SK-N-SH (cell line): ENCODE data around the gene LCE1C. TPM values are rescaled to one million over a fixed set of nuclear protein-coding genes. Genes with fewer than 3 reads are reported as not detected.

ENCODE experiments used
- CTCF ChIA-PET: fragments of 300-600, 350-600 bp; formaldehyde crosslinking; extraction: SDS; loops from one replicate; lab custom pipeline; 2021; lab: Yijun Ruan, JAX
- POLR2A ChIA-PET: fragments of 350-600 bp; sonication (Branson Sonifier 250); formaldehyde crosslinking; extraction: SDS; loops from one replicate; lab custom pipeline; 2020; ENCODE audit warnings: antibody characterized with exemption, inconsistent platforms; lab: Yijun Ruan, JAX
- DNase-seq: peaks from one replicate; pipeline ENCODE4 v3.0.0; 2012
- H2AFZ ChIP-seq: fragments of 200-600 bp; sonication (generic); 2 replicates; pipeline ENCODE4 v1.8.1; 2016; ENCODE audit warnings: antibody characterized with exemption, mild to moderate bottlenecking, low read depth
- H3F3A ChIP-seq: fragments of 200-600 bp; sonication (generic); replicated peaks from 2 replicates; pipeline ENCODE3; 2016; ENCODE audit warnings: antibody characterized with exemption, mild to moderate bottlenecking; ENCODE audit not compliant: insufficient read depth
- H3K27ac ChIP-seq, 2 experiments: fragments of 200-500 bp in 1 of 2; fragments of 200-600 bp in 1 of 2; sonication (Bioruptor generic) in 1 of 2; sonication (generic), shearing (Covaris generic) in 1 of 2; 2 replicates each; pipeline versions ENCODE4 v1.5.1 to v1.6.1; 2014 to 2016; ENCODE audit warnings: low read depth in 2 of 2, inconsistent platforms in 1 of 2, low read length in 1 of 2, mild to moderate bottlenecking in 1 of 2, mixed read lengths in 1 of 2
- H3K27me3 ChIP-seq: fragments of 200-600 bp; sonication (generic), shearing (Covaris generic); 2 replicates; pipeline ENCODE4 v1.6.1; 2016; ENCODE audit warnings: mixed run types; ENCODE audit not compliant: insufficient read depth
- H3K36me3 ChIP-seq, 2 experiments: fragments of 200-500 bp in 1 of 2; fragments of 200-600 bp in 1 of 2; sonication (Bioruptor generic) in 1 of 2; sonication (generic) in 1 of 2; replicated peaks in 1 of 2; 2 replicates each; pipeline versions ENCODE3 to v1.5.1; 2014 to 2016; ENCODE audit warnings: low read length in 1 of 2, mild to moderate bottlenecking in 1 of 2; ENCODE audit not compliant: insufficient read depth in 2 of 2, control insufficient read depth in 1 of 2
- H3K4me1 ChIP-seq, 2 experiments: fragments of 200-500 bp in 1 of 2; fragments of 200-600 bp in 1 of 2; sonication (Bioruptor generic) in 1 of 2; sonication (generic), shearing (Covaris generic) in 1 of 2; 2 replicates each; pipeline versions ENCODE4 v1.5.1 to v1.6.1; 2014 to 2016; ENCODE audit warnings: low read depth in 1 of 2, low read length in 1 of 2, mixed run types in 1 of 2; ENCODE audit not compliant: insufficient read depth in 2 of 2, control insufficient read depth in 1 of 2
- H3K4me2 ChIP-seq: fragments of 200-600 bp; sonication (generic), shearing (Covaris generic); 2 replicates; pipeline ENCODE4 v1.6.1; 2017; ENCODE audit warnings: mixed run types
- H3K4me3 ChIP-seq, 2 experiments: fragments of 200-500 bp in 1 of 2; fragments of 200-600 bp in 1 of 2; sonication (Bioruptor generic) in 1 of 2; sonication (generic), shearing (Covaris generic) in 1 of 2; 2 replicates each; pipeline versions ENCODE4 v1.5.1 to v1.8.1; 2014 to 2016; ENCODE audit warnings: low read depth in 2 of 2, inconsistent platforms in 1 of 2, low read length in 1 of 2, mild to moderate bottlenecking in 1 of 2, mixed read lengths in 1 of 2, moderate library complexity in 1 of 2
- H3K79me2 ChIP-seq: fragments of 200-600 bp; sonication (generic); 2 replicates; pipeline ENCODE4 v1.8.1; 2017; ENCODE audit warnings: mild to moderate bottlenecking; ENCODE audit not compliant: insufficient read depth
- H3K9ac ChIP-seq: fragments of 200-600 bp; sonication (generic); 2 replicates; pipeline ENCODE4 v1.6.1; 2017; ENCODE audit warnings: mixed run types
- H3K9me2 ChIP-seq: fragments of 200-600 bp; sonication (generic); 2 replicates; pipeline ENCODE4 v1.6.1; 2017; ENCODE audit warnings: mixed run types
- H3K9me3 ChIP-seq: fragments of 200-600 bp; sonication (generic); 2 replicates; pipeline ENCODE4 v1.6.1; 2017; ENCODE audit warnings: mixed run types, mild to moderate bottlenecking, moderate library complexity
- H4K20me1 ChIP-seq: fragments of 200-600 bp; sonication (generic); 2 replicates; pipeline ENCODE4 v1.6.1; 2017; ENCODE audit warnings: mild to moderate bottlenecking, mixed run types; ENCODE audit not compliant: insufficient read depth
- CHD2 ChIP-seq: fragments of 150-350 bp; IDR thresholded peaks from 2 replicates; pipeline ENCODE4 v1.6.1; 2018; ENCODE audit warnings: low read length; ENCODE audit not compliant: partially characterized antibody
- CTCF ChIP-seq: fragments of 200-600 bp; sonication (generic); IDR thresholded peaks from 2 replicates; pipeline ENCODE4 v1.6.1; 2017; ENCODE audit warnings: antibody characterized with exemption, mild to moderate bottlenecking, moderate library complexity
- FOSL2 ChIP-seq: IDR thresholded peaks from 2 replicates; pipeline ENCODE4 v1.4.0; 2012; ENCODE audit warnings: low read depth, mild to moderate bottlenecking, moderate library complexity, borderline replicate concordance
- FOXJ3 ChIP-seq: sonication (generic); formaldehyde crosslinking; IDR thresholded peaks from 2 replicates; pipeline ENCODE4 v1.5.1; 2020; ENCODE audit warnings: mild to moderate bottlenecking, missing genetic modification reagents
- FOXM1 ChIP-seq: IDR thresholded peaks from 2 replicates; pipeline ENCODE4 v1.4.0; 2012; ENCODE audit warnings: low read depth, mild to moderate bottlenecking
- GABPA ChIP-seq: IDR thresholded peaks from 2 replicates; pipeline ENCODE4 v1.4.0; 2012; ENCODE audit warnings: low read depth, mild to moderate bottlenecking
- PBX3 ChIP-seq: IDR thresholded peaks from 2 replicates; pipeline ENCODE4; 2012
- RAD21 ChIP-seq: IDR thresholded peaks from 2 replicates; pipeline ENCODE4 v1.6.1; 2012; ENCODE audit warnings: mild to moderate bottlenecking, low read length
- RCOR1 ChIP-seq: fragments of 150-350 bp; IDR thresholded peaks from 2 replicates; pipeline ENCODE4 v1.6.1; 2017; ENCODE audit warnings: antibody characterized with exemption, low read length
- RFX5 ChIP-seq: IDR thresholded peaks from 2 replicates; pipeline ENCODE4 v1.6.1; 2012; ENCODE audit warnings: mild to moderate bottlenecking, improper control_type of control experiment, low read length
- TCF12 ChIP-seq: IDR thresholded peaks from 2 replicates; pipeline ENCODE4 v1.4.0; 2012
- WGBS: methylation state at CpG from one replicate; pipeline ENCODE4 v1.1.6; 2017; ENCODE audit warnings: low lambda C conversion rate; 5-methylcytosine and 5-hydroxymethylcytosine counted together
- polyA plus RNA-seq, 3 experiments: library from polyadenylated mRNA; depleted of rRNA; stranded (reverse); fragments of >200 nt; gene quantifications; 2 replicates each; pipeline ENCODE4 v1.2.3, GENCODE V29; 2012

The LCE1C gene
- polyA plus RNA-seq, 1 of the 3 experiments (the other 2 are of a cell fraction), result not detected

GRCh38 chr1:152786077-152786476 is 20.4 kb downstream of the LCE1C start, which contains the start of gene LCE1E (continued):
- TF ChIP-seq GABPA (no peak), TCF12 (no peak), RCOR1 (no peak), FOSL2 (no peak), RFX5 (no peak)
- TF ChIP-seq, all 33 proteins: peak for 0

GRCh38 chr1:152783095-152783494 is 23.4 kb downstream of the LCE1C start:
- Histone ChIP-seq H3K27ac (no peak overlapping the region), H3K9me3 (no peaks in the 10 kb centered on the region), H3K36me3 (no peaks in the 10 kb centered on the region), H3F3A (no peaks in the 10 kb centered on the region), H3K4me3 (no peak overlapping the region), H3K9ac (no peak overlapping the region), H2AFZ (no peak overlapping the region), H4K20me1 (no peaks in the 10 kb centered on the region), H3K9me2 (no peaks in the 10 kb centered on the region), H3K4me1 (no peaks in the 10 kb centered on the region), H3K27me3 (peaks cover 10% of the 10 kb centered on the region; the same call in 1 of the 2 replicates), H3K4me2 (no peak overlapping the region), H3K79me2 (no peaks in the 10 kb centered on the region)
- 0% methylated on average over 1 of the region's 2 CpGs for WGBS
- ChIA-PET CTCF (no interaction called here), POLR2A (no interaction called here)
- DNase-seq, result no peak
- TF ChIP-seq RAD21 (no peak), FOXJ3 (CRISPR knock-in tag) (no peak), PBX3 (no peak), CHD2 (no peak)

- Histone ChIP-seq H3K27ac (no peak overlapping the region), H3K27me3 (peaks cover 10% of the 10 kb centered on the region; the same call in 1 of the 2 replicates), H4K20me1 (no peaks in the 10 kb centered on the region), H3K4me1 (no peaks in the 10 kb centered on the region), H3F3A (no peaks in the 10 kb centered on the region), H3K4me2 (no peak overlapping the region), H3K4me3 (no peak overlapping the region; a peak in 1 of 4 replicates), H3K36me3 (no peaks in the 10 kb centered on the region), H3K9me2 (no peaks in the 10 kb centered on the region), H3K9ac (no peak overlapping the region), H3K9me3 (no peaks in the 10 kb centered on the region), H3K79me2 (no peaks in the 10 kb centered on the region), H2AFZ (no peak overlapping the region)
- TF ChIP-seq CTCF (peak; percentile 36), FOXM1 (no peak)
- POLR2A ChIA-PET, result no interaction called here
- CTCF ChIA-PET, result interaction anchor here (0.8 to 1.6 kb wide), 5 partner anchors 9 to 91 kb away, joined by 3 to 10 read pairs (median 3); partner anchors contain the start of gene LCE1E
- peak; percentile 35 for DNase-seq
- WGBS, result 4% methylated on average over 4 of the region's 4 CpGs
These were observed 28.8 kb downstream of the LCE1C start for GRCh38 chr1:152777510-152778137.
